Natural killer cell (primary cell): Measurements from ENCODE around the gene RFLNA. TPM values are rescaled to one million over a fixed set of nuclear protein-coding genes. Genes with fewer than 3 reads are reported as not detected.

Source experiments
- ATAC-seq, 3 donors: fragments of 150-1000 bp in 2 of 3; fragments of 200-7000 bp in 1 of 3; cut with Tn5 transposase; 1 replicate in 1 of 3; 2 replicates in 2 of 3; pipeline ENCODE4 v1.10.0; 2021; ENCODE audit warnings: mild to moderate bottlenecking in 2 of 3, moderate library complexity in 2 of 3
- DNase-seq, 2 donors: peaks; one replicate each; pipeline versions ENCODE4 v3.0.0 to v3.0.0-alpha.2; 2013 to 2021; ENCODE audit warnings: mixed read lengths in 1 of 2
- H3K27ac ChIP-seq: one replicate; pipeline ENCODE4 v1.5.1; 2013; ENCODE audit warnings: mild to moderate bottlenecking, low read length
- H3K27me3 ChIP-seq: one replicate; pipeline ENCODE4 v1.6.1; 2013; ENCODE audit warnings: low read length; ENCODE audit not compliant: control insufficient read depth, insufficient read depth
- H3K36me3 ChIP-seq: one replicate; pipeline ENCODE4 v1.6.1; 2013; ENCODE audit warnings: low read length; ENCODE audit not compliant: control insufficient read depth, insufficient read depth
- H3K4me1 ChIP-seq: one replicate; pipeline ENCODE4 v1.6.1; 2013; ENCODE audit warnings: low read length; ENCODE audit not compliant: control insufficient read depth, insufficient read depth
- H3K4me3 ChIP-seq: one replicate; pipeline ENCODE4 v1.5.1; 2013; ENCODE audit warnings: low read length
- H3K9me3 ChIP-seq: one replicate; pipeline ENCODE4 v1.6.1; 2013; ENCODE audit warnings: low read length; ENCODE audit not compliant: control insufficient read depth, insufficient read depth
- H3K27ac Mint-ChIP-seq, 2 donors: one replicate each; pipeline ENCODE4 v1.8.0; 2022; ENCODE audit warnings: mild to moderate bottlenecking in 2 of 2, mixed read lengths in 2 of 2, moderate library complexity in 1 of 2
- H3K27me3 Mint-ChIP-seq, 2 donors: one replicate each; pipeline ENCODE4 v1.8.0; 2022; ENCODE audit warnings: low read depth in 2 of 2, mixed read lengths in 2 of 2
- H3K36me3 Mint-ChIP-seq: one replicate; pipeline ENCODE4 v1.8.0; 2022; ENCODE audit warnings: mixed read lengths
- H3K4me1 Mint-ChIP-seq, 2 donors: one replicate each; pipeline ENCODE4 v1.8.0; 2022; ENCODE audit warnings: mixed read lengths in 2 of 2
- H3K4me3 Mint-ChIP-seq: one replicate; pipeline ENCODE4 v1.8.0; 2022; ENCODE audit warnings: mild to moderate bottlenecking, moderate library complexity, mixed read lengths
- H3K9me3 Mint-ChIP-seq, 2 donors: one replicate each; pipeline ENCODE4 v1.8.0; 2022; ENCODE audit warnings: mixed read lengths in 2 of 2
- CTCF ChIP-seq: fragments of 200-600 bp; IDR thresholded peaks from one replicate; pipeline ENCODE4 v1.8.0; 2022; ENCODE audit warnings: antibody characterized with exemption
- WGBS: methylation state at CpG from one replicate; pipeline ENCODE4 v1.1.7; 2013; ENCODE audit warnings: missing lambda C conversion rate; ENCODE audit not compliant: insufficient coverage; 5-methylcytosine and 5-hydroxymethylcytosine counted together
- intact Hi-C: fragments of 100-400 bp; cut with micrococcal nuclease; formaldehyde crosslinking; loops from one replicate; pipeline ENCODE4 v1.14.2; 2022
- total RNA-seq, 4 donors: library from RNA; stranded (reverse); fragments of 120-200 nt in 1 of 4; gene quantifications; one replicate each; pipeline versions ENCODE4 v1.2.3 to v1.2.4, GENCODE V29; 2013 to 2022

RFLNA gene
- total RNA-seq, 3 donors from 2014 or later (not counting 1 experiment from before 2014, with no cell fraction given) = 0.85 TPM; not detected in 2

GRCh38 chr12:124346425-124347168 is 51.7 kb downstream of the RFLNA start:
- Mint-ChIP-seq H3K27me3 (no peaks in the 10 kb centered on the region), H3K27ac (no peak overlapping the region), H3K36me3 (no peaks in the 10 kb centered on the region), H3K9me3 (no peaks in the 10 kb centered on the region), H3K4me1 (peaks cover 0 to 7% of the 10 kb centered on the region in 2 donors), H3K4me3 (no peak overlapping the region)
- no peak for DNase-seq
- Histone ChIP-seq H3K36me3 (peaks cover 63% of the 10 kb centered on the region), H3K4me1 (no peaks in the 10 kb centered on the region), H3K27me3 (no peaks in the 10 kb centered on the region), H3K4me3 (no peak overlapping the region), H3K9me3 (no peaks in the 10 kb centered on the region), H3K27ac (no peak overlapping the region)
- 96% methylated on average over 37 of the region's 38 CpGs for WGBS
- no peak for TF ChIP-seq CTCF
- no peak for ATAC-seq
- intact Hi-C loops = loop anchor here (5.0 kb wide), 1 partner anchor 121 kb away; no protein-coding TSS in a partner anchor

GRCh38 chr12:124347335-124347734 is 52.4 kb downstream of the RFLNA start:
- Histone ChIP-seq H3K27me3 (no peaks in the 10 kb centered on the region), H3K4me1 (no peaks in the 10 kb centered on the region), H3K36me3 (peaks cover 61% of the 10 kb centered on the region), H3K9me3 (no peaks in the 10 kb centered on the region), H3K4me3 (no peak overlapping the region), H3K27ac (no peak overlapping the region)
- intact Hi-C loops = loop anchor here (5.0 kb wide), 1 partner anchor 120 kb away; no protein-coding TSS in a partner anchor
- TF ChIP-seq CTCF = no peak
- H3K9me3 Mint-ChIP-seq = no peaks in the 10 kb centered on the region
- no peak for DNase-seq
- H3K36me3 Mint-ChIP-seq = no peaks in the 10 kb centered on the region
- no peak overlapping the region for H3K4me3 Mint-ChIP-seq
- no peak for ATAC-seq
- H3K4me1 Mint-ChIP-seq = peaks cover 0 to 7% of the 10 kb centered on the region in 2 donors
- no peak overlapping the region for H3K27ac Mint-ChIP-seq
- 93% methylated on average over 9 of the region's 9 CpGs for WGBS
- H3K27me3 Mint-ChIP-seq = no peaks in the 10 kb centered on the region

GRCh38 chr12:124347805-124348658 is 53.1 kb downstream of the RFLNA start:
- H3K9me3 Mint-ChIP-seq = no peaks in the 10 kb centered on the region
- no peak overlapping the region for H3K4me3 Mint-ChIP-seq
- no peaks in the 10 kb centered on the region for H3K4me1 ChIP-seq
- peaks cover 0 to 7% of the 10 kb centered on the region in 2 donors for H3K4me1 Mint-ChIP-seq
- DNase-seq (peak in 1 of 2 donors; percentile 47), ATAC-seq (peak in 1 of 3 donors; percentile 40)
- no peaks in the 10 kb centered on the region for H3K36me3 Mint-ChIP-seq
- H3K4me3 ChIP-seq = no peak overlapping the region
- H3K27me3 Mint-ChIP-seq = no peaks in the 10 kb centered on the region
- no peaks in the 10 kb centered on the region for H3K9me3 ChIP-seq
- WGBS = 92% methylated on average over 34 of the region's 34 CpGs
- H3K36me3 ChIP-seq = peaks cover 63% of the 10 kb centered on the region
- no peak overlapping the region for H3K27ac Mint-ChIP-seq
- peak; percentile 37 for TF ChIP-seq CTCF
- intact Hi-C loops = loop anchor here (5.0 kb wide), 1 partner anchor 119 kb away; no protein-coding TSS in a partner anchor
- H3K27ac ChIP-seq = no peak overlapping the region
- no peaks in the 10 kb centered on the region for H3K27me3 ChIP-seq
